CD14-positive monocyte (primary cell): ENCODE measurements around the gene STARD4. TPM values are rescaled to one million over a fixed set of nuclear protein-coding genes. Genes with fewer than 3 reads are reported as not detected.
A peak's percentile ranks its signal among the peaks of the same experiment; 100 is the strongest.

Source experiments
- DNase-seq, 3 donors: peaks; one replicate each; pipeline ENCODE4 v3.0.0-alpha.2; 2011 to 2022
- H2AFZ ChIP-seq: 2 replicates; pipeline ENCODE4 v1.6.0; 2012; ENCODE audit warnings: mild to moderate bottlenecking, low read depth, low read length, inconsistent platforms; ENCODE audit not compliant: insufficient read depth, poor library complexity, severe bottlenecking
- H3K27ac ChIP-seq, 2 donors: 1 replicate in 1 of 2; 2 replicates in 1 of 2; pipeline ENCODE4 v1.5.1; 2012 to 2013; ENCODE audit warnings: low read length in 2 of 2, control low read depth in 1 of 2, inconsistent platforms in 1 of 2, low read depth in 1 of 2, mild to moderate bottlenecking in 1 of 2
- H3K27me3 ChIP-seq, 2 donors: one replicate each; pipeline versions ENCODE4 v1.6.0 to v1.6.1; 2011 to 2013; ENCODE audit warnings: low read length in 2 of 2; ENCODE audit not compliant: control insufficient read depth in 2 of 2, insufficient read depth in 2 of 2
- H3K36me3 ChIP-seq, 2 donors: replicated peaks in 1 of 2; 1 replicate in 1 of 2; 2 replicates in 1 of 2; pipeline versions ENCODE4 v1.5.1 to v1.6.1; 2012 to 2013; ENCODE audit warnings: low read length in 2 of 2, control low read depth in 1 of 2, inconsistent platforms in 1 of 2, mild to moderate bottlenecking in 1 of 2; ENCODE audit not compliant: insufficient read depth in 2 of 2, control insufficient read depth in 1 of 2
- H3K4me1 ChIP-seq, 2 donors: 1 replicate in 1 of 2; 2 replicates in 1 of 2; pipeline versions ENCODE4 v1.5.1 to v1.6.1; 2012 to 2013; ENCODE audit warnings: low read length in 2 of 2, control low read depth in 1 of 2, inconsistent platforms in 1 of 2, mild to moderate bottlenecking in 1 of 2, moderate library complexity in 1 of 2; ENCODE audit not compliant: insufficient read depth in 2 of 2, control insufficient read depth in 1 of 2
- H3K4me2 ChIP-seq: replicated peaks from 2 replicates; pipeline ENCODE3; 2012; ENCODE audit warnings: low read length, moderate library complexity, mild to moderate bottlenecking; ENCODE audit not compliant: poor library complexity, severe bottlenecking; ENCODE audit errors: extremely low read depth
- H3K4me3 ChIP-seq, 3 experiments: fragments of 200-600 bp in 1 of 3; sonication (generic) in 1 of 3; replicated peaks in 1 of 3; 1 replicate in 2 of 3; 2 replicates in 1 of 3; pipeline ENCODE4 v1.5.1; 2011 to 2013; ENCODE audit warnings: low read length in 3 of 3, mild to moderate bottlenecking in 3 of 3, control low read depth in 2 of 3, low read depth in 2 of 3, inconsistent platforms in 1 of 3, moderate library complexity in 1 of 3
- H3K79me2 ChIP-seq: 2 replicates; pipeline ENCODE4 v1.6.0; 2012; ENCODE audit warnings: mild to moderate bottlenecking, control low read depth, inconsistent platforms, low read length, moderate library complexity; ENCODE audit not compliant: insufficient read depth
- H3K9ac ChIP-seq: 2 replicates; pipeline ENCODE4 v1.6.0; 2017; ENCODE audit warnings: low read length, mild to moderate bottlenecking; ENCODE audit not compliant: insufficient read depth, poor library complexity, severe bottlenecking
- H3K9me3 ChIP-seq, 2 donors: replicated peaks in 1 of 2; 1 replicate in 1 of 2; 2 replicates in 1 of 2; pipeline versions ENCODE4 v1.5.1 to v1.6.1; 2012 to 2013; ENCODE audit warnings: low read length in 2 of 2, control low read depth in 1 of 2; ENCODE audit not compliant: control insufficient read depth in 1 of 2, insufficient read depth in 1 of 2
- H4K20me1 ChIP-seq: 2 replicates; pipeline ENCODE4 v1.6.0; 2012; ENCODE audit warnings: mild to moderate bottlenecking, low read length, control low read depth, moderate library complexity; ENCODE audit not compliant: insufficient read depth
- H3K27ac Mint-ChIP-seq, 7 donors: one replicate each; pipeline ENCODE4 v1.8.0; 2020; ENCODE audit warnings: mild to moderate bottlenecking in 7 of 7, mixed read lengths in 7 of 7, moderate library complexity in 6 of 7, inconsistent platforms in 2 of 7
- H3K27me3 Mint-ChIP-seq, 3 donors: one replicate each; pipeline ENCODE4 v1.8.0; 2021 to 2022; ENCODE audit warnings: low read depth in 3 of 3, mild to moderate bottlenecking in 3 of 3, mixed read lengths in 3 of 3, moderate library complexity in 3 of 3, inconsistent platforms in 1 of 3
- H3K36me3 Mint-ChIP-seq, 2 donors: one replicate each; pipeline ENCODE4 v1.8.0; 2020; ENCODE audit warnings: mixed read lengths in 2 of 2, inconsistent platforms in 1 of 2, mild to moderate bottlenecking in 1 of 2
- H3K4me1 Mint-ChIP-seq: one replicate; pipeline ENCODE4 v1.8.0; 2020; ENCODE audit warnings: mild to moderate bottlenecking, mixed read lengths
- H3K4me3 Mint-ChIP-seq, 2 donors: one replicate each; pipeline ENCODE4 v1.8.0; 2020; ENCODE audit warnings: mild to moderate bottlenecking in 2 of 2, mixed read lengths in 2 of 2, moderate library complexity in 1 of 2
- H3K9me3 Mint-ChIP-seq, 7 donors: one replicate each; pipeline ENCODE4 v1.8.0; 2020 to 2022; ENCODE audit warnings: mixed read lengths in 7 of 7, mild to moderate bottlenecking in 6 of 7, moderate library complexity in 6 of 7, inconsistent platforms in 2 of 7
- CTCF ChIP-seq: fragments of 200-600 bp; IDR thresholded peaks from one replicate; pipeline ENCODE4 v1.8.0; 2022; ENCODE audit warnings: antibody characterized with exemption, mild to moderate bottlenecking
- WGBS: methylation state at CpG from one replicate; pipeline ENCODE4 v1.1.5; 2013; ENCODE audit warnings: missing lambda C conversion rate; ENCODE audit not compliant: insufficient coverage; 5-methylcytosine and 5-hydroxymethylcytosine counted together
- intact Hi-C, 2 donors: fragments of 100-400 bp; cut with micrococcal nuclease; formaldehyde crosslinking; loops; one replicate each; pipeline versions ENCODE4 v1.15.0 to v1.15.1; 2023
- polyA plus RNA-seq, 3 donors: library from polyadenylated mRNA; depleted of rRNA in 1 of 3; unstranded in 2 of 3; stranded (reverse) in 1 of 3; fragments of 300-500 nt in 2 of 3; fragments of >200 nt in 1 of 3; fragmentation: Illumina TruSeq in 2 of 3; gene quantifications; 1 replicate in 2 of 3; 2 replicates in 1 of 3; pipeline ENCODE4 v1.2.3, GENCODE V29; 2012 to 2021

Gene STARD4
- polyA plus RNA-seq, 3 donors, result 6.4 to 7.7 (median 6.7) TPM

GRCh38 chr5:111517853-111518501 lies 5.6 kb upstream of the STARD4 start:
- no peak for TF ChIP-seq CTCF
- no peak overlapping the region for H3K9ac ChIP-seq
- H3K27ac ChIP-seq, result no peak overlapping the region
- no peaks in the 10 kb centered on the region for H3K36me3 Mint-ChIP-seq
- DNase-seq, result peak in 1 of 3 donors; percentile 63
- H3K4me1 Mint-ChIP-seq, result peaks cover 3% of the 10 kb centered on the region
- H3K9me3 Mint-ChIP-seq, result no peaks in the 10 kb centered on the region
- no peaks in the 10 kb centered on the region for H3K9me3 ChIP-seq
- no peaks in the 10 kb centered on the region for H3K79me2 ChIP-seq
- H3K4me3 ChIP-seq, result no peak overlapping the region
- peaks cover 0 to 3% (median 2%) of the 10 kb centered on the region in 3 donors for H3K27me3 Mint-ChIP-seq
- H3K4me3 Mint-ChIP-seq, result no peak overlapping the region
- peaks cover 4% of the 10 kb centered on the region in 2 donors for H3K4me1 ChIP-seq
- no peak overlapping the region for H3K4me2 ChIP-seq
- intact Hi-C loops, result no loop called here
- no peaks in the 10 kb centered on the region for H4K20me1 ChIP-seq
- no peaks in the 10 kb centered on the region for H3K36me3 ChIP-seq
- no peak overlapping the region for H3K27ac Mint-ChIP-seq
- 96% methylated on average over 5 of the region's 5 CpGs for WGBS
- no peak overlapping the region for H2AFZ ChIP-seq
- H3K27me3 ChIP-seq, result no peaks in the 10 kb centered on the region

- no peaks in the 10 kb centered on the region for H3K27me3 ChIP-seq
- H3K4me2 ChIP-seq, result no peak overlapping the region
- H4K20me1 ChIP-seq, result no peaks in the 10 kb centered on the region
- Mint-ChIP-seq H3K9me3 (no peaks in the 10 kb centered on the region), H3K4me3 (no peak overlapping the region), H3K36me3 (peaks cover 0 to 2% of the 10 kb centered on the region in 2 donors), H3K27me3 (peaks cover 0 to 2% (median 1%) of the 10 kb centered on the region in 3 donors), H3K27ac (no peak overlapping the region), H3K4me1 (peaks cover 28% of the 10 kb centered on the region)
- no peak for TF ChIP-seq CTCF
- peaks cover 19 to 22% of the 10 kb centered on the region in 2 donors for H3K4me1 ChIP-seq
- no peaks in the 10 kb centered on the region for H3K9me3 ChIP-seq
- H3K9ac ChIP-seq, result no peak overlapping the region
- H3K79me2 ChIP-seq, result peaks cover 22% of the 10 kb centered on the region
- no peaks in the 10 kb centered on the region for H3K36me3 ChIP-seq
- no peak overlapping the region for H3K4me3 ChIP-seq
- no peak overlapping the region for H3K27ac ChIP-seq
- intact Hi-C loops, result no loop called here
- DNase-seq, result no peak
- no CpG with 5 or more reads among the region's 3 CpGs for WGBS
- H2AFZ ChIP-seq, result no peak overlapping the region
Observed at GRCh38 chr5:111514087-111514486, 1.8 kb upstream of the STARD4 start.
